Smooth muscle cell (in vitro differentiated cells): ENCODE results near the gene CACNA1C. TPM values are rescaled to one million over a fixed set of nuclear protein-coding genes. Genes with fewer than 3 reads are reported as not detected.
A peak's percentile ranks its signal among the peaks of the same experiment; 100 is the strongest.

Experiments used
- DNase-seq: peaks from one replicate; lab custom pipeline; 2025; ENCODE audit not compliant: unreplicated experiment; lab: John Stamatoyannopoulos, UW
- H2AFZ ChIP-seq: fragments of 200-600 bp; sonication (generic); 2 replicates; pipeline ENCODE4 v1.6.0; 2016; ENCODE audit warnings: antibody characterized with exemption, low read depth, mild to moderate bottlenecking
- H3F3A ChIP-seq: fragments of 200-600 bp; sonication (generic); 2 replicates; pipeline ENCODE4 v1.6.0; 2017; ENCODE audit warnings: antibody characterized with exemption, low read depth
- H3K27ac ChIP-seq: fragments of 200-600 bp; sonication (generic); 2 replicates; pipeline ENCODE4 v1.5.1; 2016; ENCODE audit warnings: low read depth, mild to moderate bottlenecking
- H3K27me3 ChIP-seq: fragments of 200-600 bp; sonication (generic); 2 replicates; pipeline ENCODE4 v1.6.1; 2016; ENCODE audit warnings: low read depth, mild to moderate bottlenecking
- H3K36me3 ChIP-seq: fragments of 200-600 bp; sonication (generic); 2 replicates; pipeline ENCODE4 v1.5.1; 2016; ENCODE audit warnings: low read depth
- H3K4me1 ChIP-seq: fragments of 200-600 bp; sonication (generic); 2 replicates; pipeline ENCODE4 v1.5.1; 2016; ENCODE audit warnings: low read depth
- H3K4me2 ChIP-seq: fragments of 200-600 bp; sonication (generic); 2 replicates; pipeline ENCODE4 v1.6.0; 2016; ENCODE audit warnings: mild to moderate bottlenecking
- H3K4me3 ChIP-seq: fragments of 200-600 bp; sonication (generic); 2 replicates; pipeline ENCODE4 v1.5.1; 2016; ENCODE audit warnings: mild to moderate bottlenecking
- H3K79me2 ChIP-seq: fragments of 200-600 bp; sonication (generic); 2 replicates; pipeline ENCODE4 v1.6.0; 2016; ENCODE audit warnings: low read depth, mild to moderate bottlenecking
- H3K9ac ChIP-seq: fragments of 200-600 bp; sonication (generic); 2 replicates; pipeline ENCODE4 v1.6.0; 2016; ENCODE audit warnings: low read depth
- H3K9me3 ChIP-seq: fragments of 200-600 bp; sonication (generic); replicated peaks from 2 replicates; pipeline ENCODE4 v1.5.1; 2016; ENCODE audit warnings: low read depth
- H4K20me1 ChIP-seq: fragments of 200-600 bp; sonication (generic); 2 replicates; pipeline ENCODE4 v1.6.0; 2016; ENCODE audit warnings: low read depth
- CTCF ChIP-seq: fragments of 200-600 bp; sonication (generic); IDR thresholded peaks from 2 replicates; pipeline ENCODE4 v1.5.1; 2017; ENCODE audit warnings: borderline replicate concordance, mild to moderate bottlenecking, antibody characterized with exemption; ENCODE audit not compliant: insufficient read depth, poor library complexity, severe bottlenecking
- WGBS: methylation state at CpG from one replicate; pipeline ENCODE4 v1.1.7; 2016; ENCODE audit warnings: low lambda C conversion rate; 5-methylcytosine and 5-hydroxymethylcytosine counted together
- polyA plus RNA-seq: library from polyadenylated mRNA; unstranded; fragments of >200 nt; fragmentation: Nextera tagmentation; extraction: Ambion mirVana; gene quantifications from 2 replicates; pipeline ENCODE4 v1.2.1, GENCODE V29; 2016
- total RNA-seq: library from RNA; depleted of rRNA; stranded (reverse); fragments of >200 nt; gene quantifications from 2 replicates; pipeline ENCODE4 v1.2.3, GENCODE V29; 2014

Gene CACNA1C
- total and polyA plus RNA-seq, 2 experiments from 2014 or later: 1.6 to 4.5 TPM

GRCh38 chr12:2183556-2184541 lies 131.1 kb downstream of the CACNA1C start:
- WGBS: 56% methylated on average over 23 of the region's 23 CpGs
- Histone ChIP-seq H3K27me3 (no peaks in the 10 kb centered on the region), H3F3A (peaks cover 3% of the 10 kb centered on the region), H3K4me2 (peak overlapping the region; percentile 79), H4K20me1 (no peaks in the 10 kb centered on the region), H2AFZ (peak overlapping the region; percentile 6), H3K27ac (no peak overlapping the region), H3K9ac (no peak overlapping the region), H3K36me3 (no peaks in the 10 kb centered on the region), H3K79me2 (no peaks in the 10 kb centered on the region), H3K4me1 (peaks cover 13% of the 10 kb centered on the region), H3K4me3 (peak overlapping the region; percentile 22), H3K9me3 (no peaks in the 10 kb centered on the region)
- no peak for DNase-seq
- TF ChIP-seq CTCF: peak; percentile 12

- DNase-seq: no peak
- H3K4me2 ChIP-seq: no peak overlapping the region
- no peaks in the 10 kb centered on the region for H3K36me3 ChIP-seq
- no peaks in the 10 kb centered on the region for H3K27me3 ChIP-seq
- peaks cover 3% of the 10 kb centered on the region for H3F3A ChIP-seq
- peaks cover 9% of the 10 kb centered on the region for H3K4me1 ChIP-seq
- 92% methylated on average over 21 of the region's 21 CpGs for WGBS
- H3K4me3 ChIP-seq: no peak overlapping the region
- no peak overlapping the region for H2AFZ ChIP-seq
- H3K27ac ChIP-seq: no peak overlapping the region
- no peak for TF ChIP-seq CTCF
- no peaks in the 10 kb centered on the region for H4K20me1 ChIP-seq
- no peaks in the 10 kb centered on the region for H3K9me3 ChIP-seq
- H3K9ac ChIP-seq: no peak overlapping the region
- H3K79me2 ChIP-seq: no peaks in the 10 kb centered on the region
Observed at GRCh38 chr12:2185751-2186341, 133.1 kb downstream of the CACNA1C start.

- H2AFZ ChIP-seq: no peak overlapping the region
- no peaks in the 10 kb centered on the region for H3K79me2 ChIP-seq
- no peaks in the 10 kb centered on the region for H3K9me3 ChIP-seq
- no peaks in the 10 kb centered on the region for H3K27me3 ChIP-seq
- TF ChIP-seq CTCF: no peak
- H4K20me1 ChIP-seq: no peaks in the 10 kb centered on the region
- H3K4me3 ChIP-seq: no peak overlapping the region
- H3K9ac ChIP-seq: no peak overlapping the region
- peaks cover 8% of the 10 kb centered on the region for H3K4me1 ChIP-seq
- H3K27ac ChIP-seq: no peak overlapping the region
- 89% methylated on average over 15 of the region's 15 CpGs for WGBS
- no peak overlapping the region for H3K4me2 ChIP-seq
- H3K36me3 ChIP-seq: no peaks in the 10 kb centered on the region
- DNase-seq: no peak
- peaks cover 3% of the 10 kb centered on the region for H3F3A ChIP-seq
Observed at GRCh38 chr12:2187195-2187945, 134.6 kb downstream of the CACNA1C start.
